Left lobe of liver (tissue), 2 donors: ENCODE data around the gene NBPF19. TPM values are rescaled to one million over a fixed set of nuclear protein-coding genes. Genes with fewer than 3 reads are reported as not detected.
"Not testable (repeated sequence)": the region's sequence is repeated elsewhere in the genome, so short reads cannot be mapped to it uniquely, and the experiment has no call there.

ENCODE experiments used
- ATAC-seq: fragments of 200-7000 bp; cut with Tn5 transposase; one replicate; pipeline ENCODE4 v1.9.1; 2020; ENCODE audit warnings: mild to moderate bottlenecking, moderate library complexity
- DNase-seq: peaks from one replicate; pipeline ENCODE4 v3.0.0-alpha.2; 2020; ENCODE audit warnings: low spot score
- total RNA-seq: library from RNA; stranded (reverse); gene quantifications from one replicate; pipeline ENCODE4 v1.2.1, GENCODE V29; 2021
- donor health status: DM: no; HTN: no; CAD: no; lungs with moderate emphysema.
- donor health status: DM: no; HTN: yes; CAD: no.

The NBPF19 gene
- 13.2 TPM for total RNA-seq

GRCh38 chr1:149474745-149475144 lies at the start of gene NBPF19:
NBPF19 (plus strand) TSS chr1:149475045; CDS start chr1:149475933, 888 bp downstream.
- not testable (repeated sequence) for DNase-seq, ATAC-seq

GRCh38 chr1:149428317-149428716 lies 46.5 kb upstream of the NBPF19 start:
- not testable (repeated sequence) for ATAC-seq
- DNase-seq, result peak; percentile 77

GRCh38 chr1:149445451-149445850 lies 29.4 kb upstream of the NBPF19 start:
- not testable (repeated sequence) for DNase-seq, ATAC-seq

- not testable (repeated sequence) for DNase-seq, ATAC-seq
Measured at GRCh38 chr1:149452196-149452595, 22.6 kb upstream of the NBPF19 start.

- ATAC-seq, DNase-seq: not testable (repeated sequence)
Measured at GRCh38 chr1:149452652-149453051, 22.2 kb upstream of the NBPF19 start.

GRCh38 chr1:149558350-149558825 lies 83.5 kb downstream of the NBPF19 start:
- peak; percentile 55 for DNase-seq
- not testable (repeated sequence) for ATAC-seq

GRCh38 chr1:149561806-149562205 lies 87.0 kb downstream of the NBPF19 start:
- ATAC-seq, result not testable (repeated sequence)
- DNase-seq, result peak; percentile 35

GRCh38 chr1:149565485-149565884 lies 90.6 kb downstream of the NBPF19 start:
- not testable (repeated sequence) for DNase-seq

GRCh38 chr1:149572763-149573162 lies 97.9 kb downstream of the NBPF19 start:
- not testable (repeated sequence) for DNase-seq, ATAC-seq

More at GRCh38 chr1:149565485-149565884, 90.6 kb downstream of the NBPF19 start:
- ATAC-seq, result not testable (repeated sequence)

- DNase-seq, ATAC-seq: not testable (repeated sequence)
Measured at GRCh38 chr1:149585592-149585991, 110.7 kb downstream of the NBPF19 start.

Other genes starting within 250 kb of the NBPF19 start
- gene PPIAL4C, start 108.8 kb downstream of the NBPF19 start, total RNA-seq, result not detected